ENCODE data around the gene THSD7A.

Gene THSD7A

GRCh38 chr7:11807000-11807399 is 25.0 kb downstream of the THSD7A start:
- DNase-seq = no peak

DNA sequence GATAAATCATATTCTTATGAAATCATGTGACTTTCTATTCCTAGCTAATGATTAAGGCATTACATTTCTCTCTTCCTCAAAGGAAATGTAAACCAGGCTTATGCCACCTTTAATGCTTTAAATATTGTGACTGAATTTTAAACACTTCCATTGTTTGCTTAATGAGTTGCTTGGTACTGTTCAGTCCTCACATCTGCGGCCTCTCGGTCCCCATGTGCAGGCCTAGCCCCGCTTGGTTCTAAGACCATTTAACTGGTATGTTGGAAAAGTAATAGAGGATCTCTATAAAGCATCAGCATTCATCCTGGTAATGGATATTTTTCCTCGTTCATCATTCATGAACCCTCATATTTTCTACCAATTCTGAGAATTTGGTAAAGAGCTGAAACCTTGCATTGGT is 27.4 kb downstream of the THSD7A start:
- no peak for DNase-seq

- DNase-seq = no peak
Measured at GRCh38 chr7:11795231-11795630, 36.8 kb downstream of the THSD7A start.

- DNase-seq = no peak
Measured at GRCh38 chr7:11792166-11792565, 39.8 kb downstream of the THSD7A start.

DNA sequence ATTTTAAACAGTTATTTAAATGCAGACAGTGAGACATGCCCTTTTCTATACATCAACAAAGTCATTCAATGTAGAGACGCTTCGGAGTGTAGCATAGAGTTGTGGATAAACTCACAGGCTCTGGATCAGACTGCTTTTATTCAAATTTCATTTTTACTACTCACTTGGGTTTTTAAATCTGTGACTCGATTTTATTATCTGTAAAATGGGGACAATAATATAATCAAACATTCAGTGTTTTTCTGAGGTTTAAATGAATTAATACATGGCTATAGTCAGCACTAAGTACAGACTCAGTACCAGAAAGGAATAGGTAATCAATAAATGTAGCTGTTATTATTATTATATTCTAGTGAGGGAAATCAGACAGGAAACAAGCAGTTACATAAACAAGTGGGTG is 43.4 kb downstream of the THSD7A start:
- DNase-seq = no peak

- DNase-seq = no peak
Measured at GRCh38 chr7:11787534-11787933, 44.5 kb downstream of the THSD7A start.

GRCh38 chr7:11786186-11786585 is 45.8 kb downstream of the THSD7A start:
- DNase-seq = no peak

DNA sequence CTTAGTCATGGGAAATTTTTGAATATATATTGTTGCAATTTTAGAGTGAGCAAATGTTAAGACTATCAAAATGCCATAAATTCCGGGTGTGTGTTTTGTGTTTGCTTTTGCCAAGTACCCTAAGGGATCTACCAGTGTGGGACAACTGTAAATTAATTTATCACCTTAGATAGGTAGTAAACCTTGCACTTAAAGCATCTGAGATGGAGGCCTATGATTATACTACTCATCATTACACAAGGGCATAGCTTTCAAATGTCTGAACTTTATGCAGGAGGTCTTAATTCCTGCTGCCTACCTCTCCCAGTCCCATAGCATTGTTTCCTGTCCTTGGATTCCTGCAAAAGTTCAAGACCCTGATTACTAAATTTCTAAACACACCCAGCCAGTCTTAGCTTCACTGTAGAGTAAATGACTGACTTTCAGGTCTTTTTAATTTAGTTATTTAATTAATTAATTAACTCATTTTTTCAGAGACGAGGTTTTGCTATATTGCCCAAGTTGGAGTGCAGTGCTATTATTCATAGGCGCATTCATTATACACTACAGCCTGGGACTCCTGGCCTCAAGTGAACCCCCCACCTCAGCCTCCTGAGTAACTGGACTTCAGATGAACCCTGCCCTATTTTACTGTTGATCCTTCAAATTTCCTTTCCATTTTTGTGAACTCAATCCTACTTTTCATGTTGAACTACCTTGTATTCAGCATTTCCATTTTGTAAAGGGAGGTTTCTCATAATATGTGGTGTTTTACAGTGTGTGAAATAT is 47.0 kb downstream of the THSD7A start:
- no peak for DNase-seq

GRCh38 chr7:11779864-11780674 is 51.9 kb downstream of the THSD7A start:
- DNase-seq = no peak

- no peak for DNase-seq
Measured at GRCh38 chr7:11776039-11776438, 56.0 kb downstream of the THSD7A start.

DNA sequence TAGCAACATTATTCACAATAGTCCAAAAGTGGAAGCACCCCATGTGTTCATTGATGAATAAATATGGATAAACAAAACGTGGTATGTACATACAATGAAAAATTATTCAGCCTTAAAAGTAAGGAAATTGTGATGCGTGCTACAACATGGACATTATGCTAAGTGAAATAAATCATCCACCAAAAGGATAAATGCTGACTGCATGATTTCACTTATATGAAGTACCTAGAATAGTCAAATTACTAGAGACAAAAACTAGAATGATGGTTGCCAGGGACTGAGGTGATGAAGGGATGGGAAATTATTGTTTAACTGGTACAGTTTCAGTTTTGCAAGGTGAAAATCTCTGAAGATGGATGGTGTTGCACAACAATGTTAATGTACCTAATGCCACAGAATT is 56.6 kb downstream of the THSD7A start:
- no peak for DNase-seq

DNA sequence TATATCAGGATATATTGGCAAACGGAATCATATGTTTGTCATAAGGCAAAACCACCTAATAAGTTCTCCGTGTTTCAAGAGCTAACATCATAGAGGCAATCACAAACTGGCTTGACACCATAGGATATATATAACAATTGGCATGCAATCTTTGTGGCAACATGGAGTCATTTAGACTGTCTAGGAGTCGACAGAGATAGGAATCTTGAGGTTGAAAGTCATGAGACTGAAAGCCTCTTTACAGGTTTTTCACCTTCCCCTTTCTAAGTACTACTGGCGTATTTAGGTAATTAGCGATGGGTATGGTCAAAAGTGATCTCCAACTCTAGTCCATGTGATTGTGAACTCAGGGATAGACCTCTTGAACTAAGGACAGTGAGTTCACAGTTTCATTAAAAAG is 63.7 kb downstream of the THSD7A start:
- DNase-seq = no peak

DNA sequence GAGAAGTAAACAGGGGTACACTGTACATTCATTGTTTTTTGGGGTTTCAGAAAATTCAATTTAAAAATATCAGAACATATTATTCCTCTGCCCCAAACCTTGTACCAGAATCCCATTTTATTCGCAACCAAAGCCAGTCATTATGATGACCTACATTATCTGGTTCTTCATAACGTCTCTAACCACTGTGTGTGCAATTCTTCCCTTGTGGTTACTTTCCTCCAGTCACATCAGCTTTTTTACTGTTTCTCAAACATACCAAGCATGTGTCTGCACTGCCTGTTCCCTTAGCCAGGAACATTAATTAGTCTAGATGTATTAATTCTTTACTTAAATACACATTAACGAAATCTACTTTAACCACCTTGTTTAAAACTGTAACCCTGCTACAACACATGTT is 64.8 kb downstream of the THSD7A start:
- DNase-seq = no peak

- DNase-seq = peak; percentile 85 to 91
Measured at GRCh38 chr7:11760372-11760771, 71.6 kb downstream of the THSD7A start.

GRCh38 chr7:11758627-11759111 is 73.3 kb downstream of the THSD7A start:
- no peak for DNase-seq

DNA sequence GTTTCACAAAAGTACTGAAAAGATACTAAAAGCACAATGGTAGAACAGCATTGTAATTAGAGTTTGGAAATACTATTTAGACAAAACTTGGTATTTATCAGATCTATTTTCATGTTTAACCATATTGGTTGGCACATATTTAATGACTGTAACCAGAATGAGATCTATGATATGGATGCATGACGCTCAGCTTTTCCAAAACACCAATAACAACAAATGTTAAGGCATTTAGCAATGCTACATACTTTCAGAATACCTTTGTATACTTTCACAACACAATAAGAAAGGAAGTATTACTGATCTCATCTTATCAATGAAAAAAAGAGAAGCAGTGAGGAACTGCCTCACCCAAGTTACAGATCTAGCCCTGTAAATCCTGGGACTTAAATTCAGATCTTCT is 74.8 kb downstream of the THSD7A start:
- no peak for DNase-seq

DNA sequence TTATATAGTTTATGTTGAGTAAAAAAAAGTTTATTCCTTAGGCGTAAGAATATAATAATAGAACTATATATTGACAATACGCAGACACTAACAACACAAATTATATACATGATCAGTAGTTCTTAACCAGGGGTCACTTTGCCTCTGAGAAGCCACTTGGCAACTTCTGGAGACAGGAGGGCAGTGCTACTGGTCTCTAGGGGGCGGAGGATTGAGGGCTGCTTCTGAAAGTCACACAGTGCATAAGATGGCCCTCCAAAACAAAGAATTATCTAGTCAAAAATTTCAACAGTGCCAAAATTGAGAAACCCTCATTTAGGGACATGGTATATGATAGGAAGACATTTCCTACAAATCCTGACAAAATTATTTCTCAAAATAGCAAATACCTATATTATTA is 77.1 kb downstream of the THSD7A start:
- DNase-seq = no peak

DNA sequence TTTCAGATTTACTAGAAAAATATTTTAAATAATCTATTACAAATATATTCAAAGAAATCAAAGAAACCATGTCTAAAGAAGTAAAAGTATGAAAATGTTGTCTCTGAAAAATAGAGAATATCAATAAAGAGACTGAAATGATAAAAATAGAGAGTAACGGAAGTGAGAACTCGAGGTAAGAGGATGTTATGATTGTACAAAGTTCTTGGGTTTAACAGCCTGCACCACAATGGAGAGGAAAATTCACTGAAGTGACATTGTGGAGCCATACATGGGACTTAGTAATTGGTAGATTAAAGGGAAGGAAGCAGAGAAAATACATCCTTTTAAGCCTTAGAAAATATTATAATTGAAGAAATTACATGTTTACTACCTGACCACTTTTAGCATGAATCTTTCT is 77.9 kb downstream of the THSD7A start:
- no peak for DNase-seq

DNA sequence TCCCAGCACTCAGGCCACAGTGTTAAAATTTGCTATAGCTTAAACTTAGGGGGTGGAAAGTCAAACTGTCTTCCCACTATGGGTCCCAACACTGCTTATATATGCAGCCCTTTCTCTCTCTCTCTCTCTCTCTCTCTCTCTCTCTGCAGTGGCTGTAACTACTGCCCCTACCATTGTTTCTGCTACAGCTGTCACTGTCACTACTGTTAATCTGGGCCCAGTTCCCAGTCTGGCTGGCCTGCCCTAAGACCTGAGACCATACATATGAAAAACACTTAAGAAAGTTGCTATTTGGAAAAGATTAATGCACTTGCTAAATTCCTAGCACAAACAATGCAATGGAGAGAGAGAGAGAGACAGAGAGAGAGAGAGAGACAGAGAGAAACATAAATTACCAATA is 78.6 kb downstream of the THSD7A start:
- no peak for DNase-seq

DNA sequence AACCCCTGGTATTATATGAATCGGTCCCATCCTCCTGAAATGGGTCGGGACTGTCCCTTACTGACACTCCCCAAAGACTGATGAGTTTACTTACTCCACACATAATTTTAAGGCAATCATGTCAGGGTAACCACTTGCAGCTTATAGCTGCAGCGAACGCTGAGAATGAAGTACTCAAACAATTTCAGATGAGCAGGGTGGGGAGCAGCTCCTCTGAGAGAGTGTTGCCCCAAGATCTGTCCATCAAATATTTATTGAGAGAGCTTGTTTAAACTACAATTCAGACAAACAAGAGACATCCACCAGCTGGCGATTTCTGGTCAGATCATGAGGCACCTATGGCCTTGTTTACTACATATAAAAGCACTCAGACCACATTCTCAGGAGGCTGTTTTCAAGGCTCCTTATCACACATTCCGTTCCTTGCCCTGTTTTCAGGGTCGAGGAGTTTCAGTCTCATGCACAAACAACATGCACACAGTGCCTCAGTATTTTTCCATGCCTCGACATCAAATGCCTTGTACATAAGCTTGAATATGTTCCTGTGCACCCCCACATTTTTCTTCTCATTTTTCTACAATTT is 80.1 kb downstream of the THSD7A start:
- DNase-seq = no peak

DNA sequence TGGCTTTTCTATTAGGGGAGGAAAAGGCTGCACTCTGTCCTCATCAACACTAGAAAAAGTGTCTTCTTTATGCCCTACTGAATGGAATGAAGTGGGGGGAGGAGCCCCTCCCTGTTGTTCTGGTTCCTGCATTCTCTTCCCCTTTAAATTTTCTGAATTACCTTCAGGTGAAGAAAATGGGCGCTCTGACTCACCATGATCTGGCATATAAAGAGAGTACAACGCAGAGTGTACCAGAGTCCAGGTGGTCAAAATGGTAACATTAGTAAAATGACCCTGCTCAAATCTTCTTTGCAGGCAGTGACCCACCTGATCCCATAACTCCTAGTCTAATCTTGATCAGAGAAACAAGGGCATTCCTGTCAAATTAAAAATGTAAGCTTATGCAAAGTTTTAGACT is 80.7 kb downstream of the THSD7A start:
- DNase-seq = no peak

DNA sequence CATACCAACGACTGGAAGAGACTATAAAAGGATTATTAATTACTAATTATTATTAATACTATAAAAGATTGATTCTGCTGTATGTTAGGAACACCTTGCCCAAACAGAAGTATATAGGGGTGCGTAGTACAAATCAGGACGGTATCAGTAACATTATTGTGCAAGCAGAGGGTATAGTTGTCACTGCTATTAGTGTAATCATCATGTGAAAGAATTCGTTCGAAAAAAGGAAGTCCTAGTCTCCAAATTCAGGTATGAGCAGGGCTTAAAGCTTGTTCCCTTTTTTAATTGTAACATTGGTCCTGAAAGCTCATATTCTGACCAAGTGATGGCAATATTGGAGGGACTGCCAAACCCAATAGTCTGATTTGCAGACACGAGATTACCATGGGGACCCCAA is 81.8 kb downstream of the THSD7A start:
- no peak for DNase-seq

DNA sequence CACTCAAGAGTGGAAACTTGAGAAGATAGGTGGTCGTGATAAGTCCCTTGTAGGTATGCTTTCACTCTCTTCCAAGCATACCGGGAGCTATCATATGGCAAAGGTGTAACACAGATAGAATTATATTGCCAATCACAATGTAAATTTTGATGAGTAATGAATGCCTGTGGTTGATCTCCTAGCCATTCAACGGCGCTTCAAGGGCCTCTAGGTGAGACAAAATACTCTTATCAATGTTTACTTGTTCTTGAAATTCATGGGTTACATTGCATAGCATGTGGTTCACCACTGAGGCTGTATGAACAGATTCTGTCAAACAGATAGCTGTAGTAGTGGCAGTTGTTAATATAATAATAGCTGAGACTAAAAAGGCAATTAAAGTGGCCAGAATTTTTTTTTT is 82.4 kb downstream of the THSD7A start:
- no peak for DNase-seq

DNA sequence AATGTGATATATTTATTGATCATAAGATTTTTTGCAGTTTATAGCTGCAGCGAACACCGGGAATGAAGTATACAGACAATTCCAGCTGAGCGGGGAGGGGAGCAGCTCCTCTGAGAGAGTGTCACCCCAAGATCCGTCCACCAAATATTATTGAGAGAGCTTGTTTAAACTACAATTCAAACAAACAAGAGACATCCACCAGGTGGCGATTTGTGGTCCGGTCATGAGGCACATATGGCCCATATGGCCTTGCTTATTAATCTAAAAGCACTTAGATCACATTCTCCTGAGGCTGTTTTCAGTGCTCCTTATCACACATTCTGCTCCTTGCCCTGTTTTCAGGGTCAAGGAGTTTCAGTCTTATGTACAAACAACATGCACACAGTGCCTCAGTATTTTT is 83.1 kb downstream of the THSD7A start:
- no peak for DNase-seq

Data from inflammatory macrophage (primary cell).